HG02623 (cell line): ENCODE data around the gene SUFU.

Experiments
- ATAC-seq: cut with Tn5 transposase; IDR thresholded peaks from one replicate; pipeline ENCODE4 v1.9.1; 2021; ENCODE audit warnings: moderate library complexity; ENCODE audit not compliant: unreplicated experiment

The SUFU gene

DNA sequence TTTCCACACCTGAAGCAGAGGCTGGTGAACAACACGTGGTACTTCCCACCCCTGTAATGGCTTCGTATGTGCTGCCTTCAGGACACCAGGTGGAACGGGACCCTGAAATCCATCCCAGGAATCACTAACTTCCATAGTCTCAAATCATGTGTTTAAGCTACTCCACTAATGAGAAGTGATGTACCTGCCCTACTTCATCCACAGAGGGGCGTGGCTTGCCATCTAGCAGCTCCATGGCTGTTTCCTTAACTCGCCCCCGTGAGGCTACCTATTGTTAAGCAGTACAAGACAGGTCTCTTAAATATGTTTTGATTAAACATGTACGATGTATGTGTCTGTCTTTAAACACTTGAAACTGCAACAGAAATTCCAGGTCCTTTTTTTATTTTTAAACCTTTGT lies 178.6 kb downstream of the SUFU start:
- ATAC-seq = no peak

GRCh38 chr10:102682981-102683380 lies 179.2 kb downstream of the SUFU start:
- no peak for ATAC-seq
